HG02981 (cell line): ENCODE data around the gene CBLN3.

Experiments
- ATAC-seq: cut with Tn5 transposase; IDR thresholded peaks from one replicate; pipeline ENCODE4 v1.9.1; 2021; ENCODE audit warnings: mild to moderate bottlenecking, moderate library complexity; ENCODE audit not compliant: unreplicated experiment

Gene CBLN3

DNA sequence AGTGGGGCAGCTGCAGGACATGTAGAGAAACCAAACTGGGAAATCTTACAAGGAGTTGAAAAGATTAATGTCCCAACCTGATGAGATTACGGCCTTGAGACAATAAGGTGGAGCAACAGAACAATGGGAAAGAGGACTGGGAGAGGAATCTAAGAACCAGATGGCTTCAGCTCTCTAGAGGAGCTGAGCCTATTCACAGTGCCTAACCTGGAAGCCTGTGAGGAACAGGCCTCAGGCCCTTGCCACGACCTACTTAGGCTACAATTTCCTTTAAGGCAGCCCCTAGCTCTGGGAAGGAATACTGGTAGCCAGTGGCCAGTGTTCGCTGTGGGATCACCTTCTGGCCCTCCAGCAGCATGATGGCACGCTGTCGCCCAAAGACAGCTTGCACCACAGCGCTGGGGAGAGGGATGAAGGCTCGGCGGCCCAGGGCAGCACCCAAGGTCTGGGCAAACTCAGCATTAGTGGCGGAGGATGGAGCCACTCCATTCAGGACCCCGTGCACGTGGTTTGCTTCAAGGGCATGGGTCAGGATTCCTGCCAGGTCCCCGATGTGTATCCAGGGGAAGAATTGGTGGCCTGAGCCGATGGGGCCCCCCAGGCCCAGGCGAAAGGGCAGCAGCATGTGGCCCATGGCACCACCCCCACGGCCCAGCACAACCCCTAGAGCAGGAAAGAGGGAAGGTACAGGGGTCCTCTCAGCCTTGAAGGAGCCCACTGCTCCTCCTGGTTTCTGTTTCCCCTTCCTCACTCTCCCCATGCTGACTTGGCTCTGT, 10.6 kb upstream of the CBLN3 start:
- no peak for ATAC-seq

DNA sequence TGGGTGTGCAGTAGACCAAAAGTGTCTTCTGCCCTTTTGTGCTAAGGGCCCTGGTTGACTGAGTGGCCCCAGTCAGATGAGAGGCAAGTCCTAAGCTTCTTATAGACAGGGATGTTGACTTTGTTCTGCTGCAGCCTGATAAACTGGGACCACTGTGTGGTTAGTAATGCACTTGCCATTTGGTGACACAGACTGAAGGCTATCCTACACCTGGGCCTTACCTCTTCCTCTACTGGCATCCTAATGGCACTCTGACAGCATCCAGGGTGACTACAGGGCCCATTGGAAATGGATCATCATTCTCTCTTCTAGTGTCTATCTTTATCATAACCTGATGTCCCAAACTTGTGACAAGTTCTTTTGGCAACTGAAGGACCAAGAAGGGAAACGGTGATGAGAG, 9.8 kb upstream of the CBLN3 start:
- no peak for ATAC-seq

DNA sequence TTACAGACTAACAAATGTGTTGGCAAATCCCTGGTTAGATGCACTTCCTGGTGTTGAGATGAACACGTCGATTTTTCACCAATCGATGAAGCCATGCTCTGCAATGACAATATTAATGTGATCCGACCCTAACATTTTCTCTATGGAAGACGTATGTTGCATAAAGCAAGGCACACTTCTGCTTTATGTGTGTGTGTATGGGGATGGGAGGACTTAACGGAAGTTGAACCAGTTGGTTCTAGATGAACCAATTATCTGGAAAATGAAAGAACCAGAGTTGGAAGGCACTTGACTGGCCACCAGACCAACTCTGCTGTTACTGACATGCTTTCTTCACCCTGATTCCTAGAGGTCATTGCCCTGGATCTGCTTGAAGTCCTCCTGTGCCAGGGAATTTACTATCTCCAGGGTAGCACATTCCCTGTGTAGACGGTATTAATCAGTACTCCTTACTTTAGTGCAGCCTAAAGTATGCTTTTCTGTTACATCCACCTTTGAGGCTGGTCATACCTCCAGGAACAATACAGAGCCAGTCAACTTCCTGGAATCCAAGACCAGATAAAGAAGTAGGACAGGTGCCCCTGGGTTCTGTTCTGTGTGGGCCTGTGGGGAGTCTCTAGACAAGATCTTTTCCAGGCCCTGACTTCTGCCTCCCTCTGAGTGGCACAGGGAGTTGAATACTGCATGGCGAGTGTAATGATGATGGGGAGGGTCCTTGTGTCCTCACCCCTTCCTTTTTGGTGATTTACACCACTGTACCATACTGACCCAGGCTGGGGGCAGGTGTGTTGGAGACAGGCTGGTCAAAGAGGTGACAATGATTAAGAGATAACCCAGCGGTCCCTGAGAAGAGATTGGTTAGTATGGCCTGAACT, 9.0 kb upstream of the CBLN3 start:
- ATAC-seq, result no peak

DNA sequence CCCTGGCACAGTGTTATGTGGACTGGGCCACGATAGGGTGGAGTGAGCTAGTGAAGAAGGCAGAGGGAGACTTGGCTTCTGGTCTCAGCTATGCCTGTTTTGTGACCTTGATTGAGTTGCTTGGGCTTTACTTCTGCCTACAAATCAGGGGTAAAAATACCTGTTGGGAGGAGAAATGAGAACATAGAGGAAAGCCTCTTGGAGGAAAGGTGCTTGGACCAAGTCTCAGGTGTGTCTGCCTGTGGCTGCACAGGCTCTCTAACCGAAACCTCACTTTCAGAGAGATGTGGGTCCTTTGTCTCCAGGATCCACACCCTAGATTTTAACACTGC, 8.2 kb upstream of the CBLN3 start:
- ATAC-seq, result no peak

DNA sequence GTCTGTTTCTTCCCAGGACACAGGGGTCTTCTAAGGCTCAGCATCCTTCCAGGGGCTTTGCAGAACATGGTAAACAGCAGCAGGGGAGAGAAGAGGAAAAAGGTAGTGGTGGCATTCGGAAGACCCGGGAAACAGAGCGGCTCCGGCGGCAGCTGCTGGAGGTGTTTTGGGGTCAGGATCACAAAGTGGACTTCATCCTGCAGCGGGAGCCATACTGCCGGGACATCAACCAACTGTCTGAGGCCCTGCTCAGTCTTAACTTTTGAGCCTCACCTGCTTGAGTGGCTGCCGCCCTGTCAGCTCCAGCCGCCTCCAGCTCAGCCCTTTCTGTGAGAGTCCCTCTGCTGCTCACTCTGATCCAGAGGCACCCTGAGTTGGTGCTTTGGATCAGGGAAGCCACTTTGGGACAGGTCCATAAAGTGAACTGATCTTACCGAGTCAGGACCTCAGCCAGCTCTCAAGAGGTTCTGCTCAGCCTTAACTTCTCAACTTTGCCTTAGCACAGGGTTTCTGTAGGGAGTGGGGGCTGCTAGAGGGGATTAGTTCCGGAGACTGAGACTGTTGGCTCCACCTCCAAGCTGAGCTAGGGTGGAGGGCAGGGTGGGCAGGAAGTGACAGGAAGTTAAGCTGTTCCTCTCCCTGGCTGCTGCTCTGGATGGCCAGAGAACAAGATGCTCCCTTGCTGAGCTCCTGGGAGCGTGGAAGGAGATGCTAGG, 7.7 kb upstream of the CBLN3 start:
- ATAC-seq, result no peak

DNA sequence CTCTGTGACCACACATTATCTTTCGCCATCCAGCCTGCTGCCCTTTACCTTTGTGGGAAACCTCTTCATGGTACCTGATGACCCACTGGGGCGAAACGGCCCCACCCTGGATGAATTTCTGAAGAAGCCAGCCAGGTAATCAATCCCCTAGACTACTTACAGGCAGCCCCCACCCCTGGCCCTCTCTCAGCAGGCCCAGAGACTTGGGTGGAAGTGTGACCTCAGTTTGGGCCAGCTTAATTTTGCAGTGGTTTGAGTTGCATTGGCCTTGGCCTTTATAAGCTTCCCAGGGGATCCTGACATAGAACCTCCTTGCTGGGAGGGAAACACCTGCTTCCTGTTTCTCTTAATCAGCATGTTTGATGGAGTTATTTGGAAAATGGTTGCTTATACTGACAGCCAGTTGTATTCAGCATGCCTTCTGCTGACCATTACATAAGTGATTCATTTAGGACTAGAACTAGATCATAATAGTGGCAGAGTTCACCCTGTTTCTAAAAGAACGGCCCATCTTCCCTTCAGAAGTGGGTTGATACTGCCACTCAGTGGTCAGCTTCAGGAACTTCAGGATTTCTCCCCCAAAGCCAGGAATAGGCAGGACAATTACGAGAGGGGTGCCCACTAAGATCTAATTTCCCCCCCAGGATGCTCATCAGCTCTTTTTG, 7.0 kb upstream of the CBLN3 start:
- peak; percentile 37 for ATAC-seq

DNA sequence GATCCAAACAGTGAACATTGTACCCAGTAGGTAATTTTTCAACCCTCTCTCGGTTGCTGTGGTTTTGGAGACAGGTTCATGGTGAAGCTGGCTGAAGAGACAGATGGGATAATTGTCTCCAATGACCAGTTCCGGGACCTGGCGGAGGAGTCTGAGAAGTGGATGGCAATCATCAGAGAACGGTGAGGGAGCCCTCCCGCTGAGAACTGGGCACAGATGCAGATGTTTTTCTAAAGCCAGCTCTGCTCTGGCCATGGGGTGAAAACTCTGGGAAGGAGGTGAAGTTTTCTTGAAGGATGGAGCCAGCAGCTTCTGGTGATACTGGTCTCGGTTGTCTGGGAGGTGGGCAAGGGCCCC, 6.5 kb upstream of the CBLN3 start:
- no peak for ATAC-seq

DNA sequence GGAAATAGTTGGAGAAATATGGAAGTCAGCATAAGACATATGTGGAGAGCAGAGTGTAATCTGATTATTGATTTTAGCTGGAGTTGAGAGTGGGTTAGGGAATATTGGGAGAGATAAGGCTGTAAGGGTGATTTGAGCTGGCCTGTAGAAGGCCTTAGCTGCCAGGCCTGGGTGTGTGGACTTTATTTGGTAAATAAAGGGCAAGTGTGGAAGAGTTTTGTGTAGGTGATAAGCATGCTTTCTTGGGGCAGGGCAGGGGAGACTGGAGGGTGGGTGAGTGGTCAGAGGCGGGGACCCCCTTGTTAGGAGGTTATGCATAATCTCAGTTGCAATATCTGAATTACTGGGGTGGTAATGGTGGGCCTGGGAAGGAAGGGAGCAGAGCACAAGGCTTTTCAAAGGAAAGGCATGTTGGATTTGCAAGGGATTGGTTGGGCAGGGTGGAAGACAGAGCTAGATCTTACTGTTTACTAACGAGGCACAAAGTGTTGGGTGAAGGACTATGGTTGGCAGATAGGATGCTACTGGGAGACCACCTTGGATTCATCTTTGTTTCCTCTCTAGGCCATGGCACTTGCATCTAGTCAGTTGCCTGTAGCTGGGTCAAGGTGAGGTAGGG, 5.8 kb upstream of the CBLN3 start:
- ATAC-seq, result no peak

DNA sequence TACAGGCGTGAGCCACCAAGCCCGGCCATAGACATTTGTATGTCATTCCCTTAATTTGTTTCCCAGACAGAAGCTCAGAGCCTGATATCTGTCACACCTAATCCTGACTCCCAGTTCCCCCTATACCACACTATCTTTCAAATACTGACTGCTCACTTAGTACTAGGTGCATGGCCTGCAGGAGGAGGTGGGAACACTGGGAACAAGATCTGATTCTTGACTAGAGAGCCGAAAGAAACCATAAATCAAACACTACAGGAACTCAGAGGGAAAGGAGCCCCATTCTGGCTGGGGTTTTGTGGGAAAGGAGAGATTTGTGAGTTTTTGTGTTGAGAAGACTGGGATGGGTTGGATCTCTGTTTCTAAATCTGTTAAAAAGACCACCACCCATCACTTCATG, 5.2 kb upstream of the CBLN3 start:
- ATAC-seq, result no peak

DNA sequence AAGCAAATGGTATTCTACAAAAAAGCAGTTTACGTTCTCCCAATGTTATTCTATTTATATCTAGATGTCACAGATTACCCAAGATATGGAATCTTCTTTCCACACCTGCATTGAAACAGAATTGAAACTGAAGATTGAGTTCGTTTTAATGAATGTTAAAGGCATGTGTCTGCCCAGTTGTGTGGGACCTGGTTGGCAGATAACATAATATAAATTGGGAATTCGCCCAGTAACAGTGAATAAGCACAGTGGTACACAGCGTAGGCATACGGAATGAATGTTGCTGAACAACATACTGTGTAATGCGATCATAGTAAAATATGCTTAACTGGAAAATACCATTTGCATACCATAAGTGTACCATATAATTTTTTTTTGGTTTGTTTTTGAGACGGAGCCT, 4.6 kb upstream of the CBLN3 start:
- no peak for ATAC-seq

DNA sequence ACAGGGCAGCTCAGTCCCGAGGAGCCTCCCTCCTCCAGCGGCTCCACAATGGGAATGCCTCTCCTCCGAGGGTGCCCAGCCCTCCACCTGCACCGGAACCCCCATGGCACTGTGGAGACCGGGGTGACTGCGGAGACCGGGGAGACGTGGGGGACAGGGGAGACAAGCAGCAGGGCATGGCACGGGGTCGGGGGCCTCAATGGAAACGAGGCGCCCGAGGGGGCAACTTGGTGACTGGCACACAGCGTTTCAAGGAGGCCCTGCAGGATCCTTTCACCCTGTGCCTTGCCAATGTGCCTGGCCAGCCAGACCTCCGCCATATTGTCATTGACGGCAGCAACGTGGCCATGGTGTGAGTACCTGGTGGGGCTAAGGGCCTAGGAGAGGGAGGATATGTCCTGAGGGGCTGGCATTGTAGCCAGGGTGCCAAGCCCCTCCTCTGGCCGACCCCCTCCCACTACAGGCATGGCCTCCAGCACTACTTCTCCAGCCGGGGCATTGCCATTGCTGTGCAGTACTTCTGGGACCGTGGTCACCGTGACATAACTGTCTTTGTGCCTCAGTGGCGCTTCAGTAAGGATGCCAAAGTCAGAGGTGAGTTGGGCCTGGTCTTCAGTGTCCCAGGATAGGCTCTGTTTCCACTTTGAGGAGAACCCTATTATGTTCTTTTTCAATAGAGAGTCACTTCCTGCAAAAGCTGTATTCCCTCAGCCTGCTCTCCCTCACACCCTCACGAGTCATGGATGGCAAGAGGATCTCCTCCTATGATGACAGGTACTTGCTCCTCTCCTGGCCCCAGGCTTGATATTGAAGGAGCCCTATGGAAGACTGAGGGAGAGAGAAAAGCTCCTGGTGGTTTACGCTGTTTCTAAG, 3.0 kb upstream of the CBLN3 start:
- ATAC-seq, result no peak

DNA sequence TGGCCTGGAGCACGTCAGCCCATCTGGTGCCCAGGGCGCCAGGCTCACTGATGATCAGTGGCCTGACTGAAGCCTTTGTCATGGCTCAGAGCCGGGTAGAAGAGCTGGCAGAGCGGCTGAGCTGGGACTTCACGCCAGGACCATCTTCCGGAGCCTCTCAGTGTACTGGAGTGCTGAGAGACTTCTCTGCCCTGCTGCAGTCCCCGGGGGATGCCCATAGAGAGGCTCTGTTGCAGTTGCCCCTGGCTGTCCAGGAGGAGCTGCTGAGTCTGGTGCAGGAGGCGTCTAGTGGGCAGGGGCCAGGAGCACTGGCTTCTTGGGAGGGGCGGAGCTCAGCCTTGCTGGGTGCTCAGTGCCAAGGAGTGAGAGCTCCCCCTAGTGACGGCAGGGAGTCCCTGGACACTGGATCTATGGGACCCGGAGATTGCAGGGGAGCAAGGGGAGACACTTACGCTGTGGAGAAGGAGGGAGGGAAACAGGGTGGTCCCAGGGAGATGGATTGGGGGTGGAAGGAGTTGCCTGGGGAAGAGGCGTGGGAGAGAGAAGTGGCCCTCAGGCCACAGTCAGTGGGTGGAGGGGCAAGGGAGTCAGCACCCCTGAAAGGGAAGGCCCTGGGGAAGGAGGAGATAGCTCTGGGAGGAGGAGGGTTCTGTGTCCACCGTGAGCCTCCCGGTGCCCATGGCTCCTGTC, 2.2 kb upstream of the CBLN3 start:
- peak; percentile 53 for ATAC-seq

DNA sequence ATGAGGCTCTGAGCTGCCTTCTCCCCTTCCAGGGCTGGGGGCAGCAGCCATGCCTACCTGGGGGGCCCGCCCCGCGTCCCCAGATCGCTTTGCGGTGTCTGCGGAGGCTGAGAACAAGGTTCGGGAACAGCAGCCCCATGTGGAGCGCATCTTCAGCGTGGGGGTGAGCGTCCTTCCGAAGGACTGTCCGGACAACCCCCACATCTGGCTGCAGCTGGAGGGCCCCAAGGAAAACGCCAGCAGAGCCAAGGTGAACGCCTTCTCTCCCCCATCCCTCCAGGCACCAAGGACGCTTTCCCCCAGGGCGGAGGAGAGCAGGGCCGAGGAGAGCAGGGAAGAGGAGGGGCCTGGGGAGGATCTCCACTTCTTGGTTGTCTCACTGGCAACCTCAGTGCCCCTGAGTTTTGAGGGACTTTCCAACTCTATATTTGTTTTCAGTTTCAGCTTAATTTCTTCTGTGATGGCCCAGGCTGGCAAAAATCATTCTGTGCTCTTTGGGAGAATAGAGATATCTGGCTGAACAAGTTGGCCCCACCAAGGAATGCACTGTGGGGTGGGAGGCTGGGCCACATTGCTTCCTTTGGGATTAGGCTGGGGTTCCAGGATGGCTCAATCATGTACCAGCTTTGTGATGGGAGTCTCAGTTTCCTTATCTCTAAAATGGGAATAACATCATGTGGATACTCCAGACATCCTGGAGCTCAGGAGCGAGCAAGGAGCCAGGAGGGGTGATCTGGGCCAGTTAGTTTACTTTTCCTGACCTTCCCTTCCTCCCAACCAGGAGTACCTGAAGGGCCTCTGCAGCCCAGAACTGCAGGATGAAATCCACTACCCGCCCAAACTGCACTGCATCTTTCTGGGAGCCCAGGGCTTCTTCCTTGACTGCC, 1.5 kb upstream of the CBLN3 start:
- no peak for ATAC-seq

DNA sequence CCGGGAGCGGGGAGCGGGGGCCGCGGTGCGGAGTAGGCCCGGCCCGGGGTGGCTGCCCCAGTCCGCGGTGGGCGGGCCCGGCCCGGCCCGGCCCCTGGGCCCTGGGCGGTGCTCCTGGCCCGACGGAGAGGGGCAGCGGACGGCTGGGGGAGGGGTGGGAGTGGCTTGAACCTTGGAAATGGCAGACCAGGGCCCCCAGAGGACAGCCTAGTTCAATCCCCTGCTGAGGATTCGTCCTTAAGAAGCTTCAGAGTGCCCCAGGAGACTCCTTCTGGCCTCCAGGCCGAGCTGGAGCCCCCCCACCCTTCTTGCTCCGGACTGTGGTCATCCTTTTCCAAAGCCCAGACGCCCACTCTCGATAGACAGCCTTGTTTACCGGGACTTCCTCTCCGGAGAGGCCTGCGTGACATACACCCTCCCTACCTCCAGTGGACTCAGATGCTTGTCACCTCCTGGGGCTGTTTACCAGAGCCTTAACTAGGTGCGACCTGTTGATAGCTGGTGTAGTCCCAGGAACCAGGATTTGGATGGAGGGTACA, 744 bp upstream of the CBLN3 start:
- ATAC-seq, result peak; percentile 50

DNA sequence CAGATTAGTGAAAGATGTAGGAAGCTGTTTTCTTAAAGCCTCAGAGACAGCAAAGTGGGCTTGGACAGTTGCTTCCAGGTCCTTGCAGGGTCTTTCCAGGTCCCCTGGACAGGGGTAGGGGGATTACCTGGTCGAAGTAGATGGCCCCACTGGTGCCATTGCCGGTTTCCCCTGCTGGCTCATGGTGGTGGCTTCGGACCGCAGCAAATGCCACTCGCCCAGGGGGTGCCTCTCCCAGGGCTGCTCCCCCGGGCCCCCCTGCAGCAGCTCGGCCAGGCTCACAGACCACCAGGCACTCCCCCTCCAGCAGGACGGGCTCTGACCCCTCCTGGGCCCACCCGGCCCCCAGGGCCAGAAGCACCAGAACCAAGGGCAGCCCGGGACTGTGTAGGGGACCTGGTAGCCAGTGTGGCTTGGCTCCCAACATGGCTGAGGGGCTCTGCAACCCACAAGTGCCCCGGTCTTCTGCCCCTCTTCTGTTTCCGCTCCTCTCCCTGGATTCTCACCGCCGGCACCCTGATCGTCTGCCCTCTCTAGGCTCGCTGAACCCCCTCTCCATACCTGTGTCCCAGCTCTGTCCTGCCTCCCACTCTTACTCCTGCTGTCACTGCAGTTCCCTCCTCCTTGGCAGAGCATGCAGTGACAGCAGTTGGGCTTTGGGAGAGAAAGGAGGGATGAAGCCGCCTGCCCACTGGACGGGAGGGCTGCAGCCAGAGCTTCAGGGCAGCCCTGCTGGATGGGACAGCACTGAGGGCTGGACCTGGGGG, 657 bp downstream of the CBLN3 start:
- ATAC-seq, result no peak

DNA sequence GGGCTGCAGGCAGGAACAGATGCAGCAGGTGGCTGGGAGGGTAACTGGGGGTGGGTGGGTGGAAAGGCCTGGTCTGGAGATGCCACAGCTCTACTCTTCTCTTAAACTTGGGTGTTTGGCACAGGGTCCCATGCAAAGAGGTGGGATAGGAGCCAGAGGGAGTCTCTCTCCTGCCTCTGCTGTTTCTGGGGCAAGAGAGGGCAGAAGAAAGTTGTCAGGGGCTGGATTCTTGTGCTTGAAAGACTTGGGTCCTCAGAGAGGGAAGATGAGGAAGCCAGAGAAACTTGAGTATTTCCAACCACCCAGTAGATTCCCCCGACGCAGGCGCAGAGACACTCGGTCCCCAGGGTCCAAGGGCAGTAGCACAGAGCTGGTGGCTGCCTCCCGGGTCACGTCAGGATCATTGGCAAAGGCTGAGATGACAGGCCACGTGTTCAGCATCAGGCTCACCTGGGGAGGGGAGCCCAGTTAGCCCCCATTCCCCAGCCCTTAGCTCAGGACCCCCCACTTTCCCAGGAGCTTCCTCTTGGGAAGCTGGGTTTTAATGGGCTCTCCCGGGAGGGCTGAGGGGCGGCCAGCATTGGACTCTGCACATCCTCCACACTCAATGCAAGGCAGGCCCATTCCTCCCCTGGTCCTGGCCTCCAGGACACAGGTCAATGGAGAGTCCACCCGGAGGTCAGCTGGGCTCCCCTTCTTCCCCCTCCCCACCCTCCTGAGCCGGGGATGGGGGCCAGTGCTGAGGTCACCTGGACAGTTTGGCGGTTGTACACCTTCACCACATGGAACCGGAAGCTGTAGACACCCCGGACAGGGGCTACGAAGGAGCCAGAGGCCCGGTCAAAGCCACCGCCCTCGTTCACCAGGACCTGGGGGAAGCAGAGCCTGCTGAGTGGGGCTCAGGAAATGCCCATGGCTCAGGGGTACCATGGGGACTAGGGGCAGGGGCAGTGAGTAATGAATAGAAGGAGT, 1.6 kb downstream of the CBLN3 start:
- no peak for ATAC-seq
